CD14-positive monocyte (primary cell): Measurements from ENCODE around the gene RSL24D1. TPM values are rescaled to one million over a fixed set of nuclear protein-coding genes. Genes with fewer than 3 reads are reported as not detected.
A peak's percentile ranks its signal among the peaks of the same experiment; 100 is the strongest.

Source experiments
- DNase-seq, 3 donors: peaks; one replicate each; pipeline ENCODE4 v3.0.0-alpha.2; 2011 to 2022
- H2AFZ ChIP-seq: 2 replicates; pipeline ENCODE4 v1.6.0; 2012; ENCODE audit warnings: mild to moderate bottlenecking, low read depth, low read length, inconsistent platforms; ENCODE audit not compliant: insufficient read depth, poor library complexity, severe bottlenecking
- H3K27ac ChIP-seq, 2 donors: 1 replicate in 1 of 2; 2 replicates in 1 of 2; pipeline ENCODE4 v1.5.1; 2012 to 2013; ENCODE audit warnings: low read length in 2 of 2, control low read depth in 1 of 2, inconsistent platforms in 1 of 2, low read depth in 1 of 2, mild to moderate bottlenecking in 1 of 2
- H3K27me3 ChIP-seq, 2 donors: one replicate each; pipeline versions ENCODE4 v1.6.0 to v1.6.1; 2011 to 2013; ENCODE audit warnings: low read length in 2 of 2; ENCODE audit not compliant: control insufficient read depth in 2 of 2, insufficient read depth in 2 of 2
- H3K36me3 ChIP-seq, 2 donors: replicated peaks in 1 of 2; 1 replicate in 1 of 2; 2 replicates in 1 of 2; pipeline versions ENCODE4 v1.5.1 to v1.6.1; 2012 to 2013; ENCODE audit warnings: low read length in 2 of 2, control low read depth in 1 of 2, inconsistent platforms in 1 of 2, mild to moderate bottlenecking in 1 of 2; ENCODE audit not compliant: insufficient read depth in 2 of 2, control insufficient read depth in 1 of 2
- H3K4me1 ChIP-seq, 2 donors: 1 replicate in 1 of 2; 2 replicates in 1 of 2; pipeline versions ENCODE4 v1.5.1 to v1.6.1; 2012 to 2013; ENCODE audit warnings: low read length in 2 of 2, control low read depth in 1 of 2, inconsistent platforms in 1 of 2, mild to moderate bottlenecking in 1 of 2, moderate library complexity in 1 of 2; ENCODE audit not compliant: insufficient read depth in 2 of 2, control insufficient read depth in 1 of 2
- H3K4me2 ChIP-seq: replicated peaks from 2 replicates; pipeline ENCODE3; 2012; ENCODE audit warnings: low read length, moderate library complexity, mild to moderate bottlenecking; ENCODE audit not compliant: poor library complexity, severe bottlenecking; ENCODE audit errors: extremely low read depth
- H3K4me3 ChIP-seq, 3 experiments: fragments of 200-600 bp in 1 of 3; sonication (generic) in 1 of 3; replicated peaks in 1 of 3; 1 replicate in 2 of 3; 2 replicates in 1 of 3; pipeline ENCODE4 v1.5.1; 2011 to 2013; ENCODE audit warnings: low read length in 3 of 3, mild to moderate bottlenecking in 3 of 3, control low read depth in 2 of 3, low read depth in 2 of 3, inconsistent platforms in 1 of 3, moderate library complexity in 1 of 3
- H3K79me2 ChIP-seq: 2 replicates; pipeline ENCODE4 v1.6.0; 2012; ENCODE audit warnings: mild to moderate bottlenecking, control low read depth, inconsistent platforms, low read length, moderate library complexity; ENCODE audit not compliant: insufficient read depth
- H3K9ac ChIP-seq: 2 replicates; pipeline ENCODE4 v1.6.0; 2017; ENCODE audit warnings: low read length, mild to moderate bottlenecking; ENCODE audit not compliant: insufficient read depth, poor library complexity, severe bottlenecking
- H3K9me3 ChIP-seq, 2 donors: replicated peaks in 1 of 2; 1 replicate in 1 of 2; 2 replicates in 1 of 2; pipeline versions ENCODE4 v1.5.1 to v1.6.1; 2012 to 2013; ENCODE audit warnings: low read length in 2 of 2, control low read depth in 1 of 2; ENCODE audit not compliant: control insufficient read depth in 1 of 2, insufficient read depth in 1 of 2
- H4K20me1 ChIP-seq: 2 replicates; pipeline ENCODE4 v1.6.0; 2012; ENCODE audit warnings: mild to moderate bottlenecking, low read length, control low read depth, moderate library complexity; ENCODE audit not compliant: insufficient read depth
- H3K27ac Mint-ChIP-seq, 7 donors: one replicate each; pipeline ENCODE4 v1.8.0; 2020; ENCODE audit warnings: mild to moderate bottlenecking in 7 of 7, mixed read lengths in 7 of 7, moderate library complexity in 6 of 7, inconsistent platforms in 2 of 7
- H3K27me3 Mint-ChIP-seq, 3 donors: one replicate each; pipeline ENCODE4 v1.8.0; 2021 to 2022; ENCODE audit warnings: low read depth in 3 of 3, mild to moderate bottlenecking in 3 of 3, mixed read lengths in 3 of 3, moderate library complexity in 3 of 3, inconsistent platforms in 1 of 3
- H3K36me3 Mint-ChIP-seq, 2 donors: one replicate each; pipeline ENCODE4 v1.8.0; 2020; ENCODE audit warnings: mixed read lengths in 2 of 2, inconsistent platforms in 1 of 2, mild to moderate bottlenecking in 1 of 2
- H3K4me1 Mint-ChIP-seq: one replicate; pipeline ENCODE4 v1.8.0; 2020; ENCODE audit warnings: mild to moderate bottlenecking, mixed read lengths
- H3K4me3 Mint-ChIP-seq, 2 donors: one replicate each; pipeline ENCODE4 v1.8.0; 2020; ENCODE audit warnings: mild to moderate bottlenecking in 2 of 2, mixed read lengths in 2 of 2, moderate library complexity in 1 of 2
- H3K9me3 Mint-ChIP-seq, 7 donors: one replicate each; pipeline ENCODE4 v1.8.0; 2020 to 2022; ENCODE audit warnings: mixed read lengths in 7 of 7, mild to moderate bottlenecking in 6 of 7, moderate library complexity in 6 of 7, inconsistent platforms in 2 of 7
- CTCF ChIP-seq: fragments of 200-600 bp; IDR thresholded peaks from one replicate; pipeline ENCODE4 v1.8.0; 2022; ENCODE audit warnings: antibody characterized with exemption, mild to moderate bottlenecking
- WGBS: methylation state at CpG from one replicate; pipeline ENCODE4 v1.1.5; 2013; ENCODE audit warnings: missing lambda C conversion rate; ENCODE audit not compliant: insufficient coverage; 5-methylcytosine and 5-hydroxymethylcytosine counted together
- intact Hi-C, 2 donors: fragments of 100-400 bp; cut with micrococcal nuclease; formaldehyde crosslinking; loops; one replicate each; pipeline versions ENCODE4 v1.15.0 to v1.15.1; 2023
- polyA plus RNA-seq, 3 donors: library from polyadenylated mRNA; depleted of rRNA in 1 of 3; unstranded in 2 of 3; stranded (reverse) in 1 of 3; fragments of 300-500 nt in 2 of 3; fragments of >200 nt in 1 of 3; fragmentation: Illumina TruSeq in 2 of 3; gene quantifications; 1 replicate in 2 of 3; 2 replicates in 1 of 3; pipeline ENCODE4 v1.2.3, GENCODE V29; 2012 to 2021

RSL24D1 gene
- polyA plus RNA-seq, 3 donors: 28.0 to 84.2 (median 73.0) TPM

- Histone ChIP-seq H3K9ac (no peak overlapping the region), H3K36me3 (no peaks in the 10 kb centered on the region), H3K27ac (no peak overlapping the region), H3K4me1 (no peaks in the 10 kb centered on the region), H4K20me1 (no peaks in the 10 kb centered on the region), H3K27me3 (no peaks in the 10 kb centered on the region), H3K79me2 (no peaks in the 10 kb centered on the region), H3K9me3 (no peaks in the 10 kb centered on the region), H2AFZ (no peak overlapping the region), H3K4me3 (no peak overlapping the region), H3K4me2 (no peak overlapping the region)
- H3K9me3 Mint-ChIP-seq: no peaks in the 10 kb centered on the region
- peaks cover 6 to 7% of the 10 kb centered on the region in 2 donors for H3K36me3 Mint-ChIP-seq
- WGBS: no CpG with 5 or more reads among the region's 4 CpGs
- H3K4me3 Mint-ChIP-seq: no peak overlapping the region
- DNase-seq: no peak
- H3K27me3 Mint-ChIP-seq: peaks cover 0 to 2% (median 0%) of the 10 kb centered on the region in 3 donors
- no peaks in the 10 kb centered on the region for H3K4me1 Mint-ChIP-seq
- no peak overlapping the region for H3K27ac Mint-ChIP-seq
- intact Hi-C loops: no loop called here
- no peak for TF ChIP-seq CTCF
Observed at GRCh38 chr15:55170361-55170760, 26.4 kb downstream of the RSL24D1 start.

- intact Hi-C loops: no loop called here
Observed at GRCh38 chr15:55168350-55168974, 28.3 kb downstream of the RSL24D1 start.

More at GRCh38 chr15:55168350-55168974, 28.3 kb downstream of the RSL24D1 start:
- Histone ChIP-seq H3K4me2 (no peak overlapping the region), H3K36me3 (no peaks in the 10 kb centered on the region), H3K9me3 (no peaks in the 10 kb centered on the region), H3K79me2 (no peaks in the 10 kb centered on the region), H3K4me3 (no peak overlapping the region), H3K4me1 (no peaks in the 10 kb centered on the region), H3K9ac (no peak overlapping the region), H3K27me3 (no peaks in the 10 kb centered on the region), H4K20me1 (no peaks in the 10 kb centered on the region), H3K27ac (no peak overlapping the region), H2AFZ (no peak overlapping the region)
- H3K9me3 Mint-ChIP-seq: no peaks in the 10 kb centered on the region
- H3K4me3 Mint-ChIP-seq: no peak overlapping the region
- H3K4me1 Mint-ChIP-seq: no peaks in the 10 kb centered on the region
- WGBS: 67% methylated on average over 9 of the region's 11 CpGs
- H3K36me3 Mint-ChIP-seq: no peaks in the 10 kb centered on the region
- TF ChIP-seq CTCF: peak; percentile 86
- no peak overlapping the region for H3K27ac Mint-ChIP-seq
- DNase-seq: peak; percentile 18 to 41 (median 33)
- H3K27me3 Mint-ChIP-seq: peaks cover 0 to 2% (median 0%) of the 10 kb centered on the region in 3 donors
